ENCODE data around the gene ZSCAN18.

DNA sequence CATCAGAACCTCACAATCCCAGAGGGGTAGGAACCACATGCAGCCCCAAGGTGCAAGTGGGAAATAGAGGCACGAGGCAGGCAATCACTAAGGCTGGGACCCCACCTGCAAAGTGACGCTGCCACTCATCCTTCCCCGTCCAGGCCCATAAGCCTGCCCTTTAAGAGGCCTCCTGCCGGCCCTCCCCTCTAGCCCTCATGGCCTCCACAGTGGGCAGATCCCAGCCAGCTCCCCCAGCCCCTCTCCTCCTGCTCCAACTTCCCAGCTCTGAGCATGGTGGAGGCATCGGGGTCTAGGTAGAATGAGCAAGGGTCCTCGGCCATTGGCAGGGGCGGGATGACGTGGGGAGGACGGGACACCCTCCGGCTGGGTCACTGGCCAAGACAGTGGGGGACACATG is 2.7 kb downstream of the ZSCAN18 start:
- TF ChIP-seq, protein P1, sequence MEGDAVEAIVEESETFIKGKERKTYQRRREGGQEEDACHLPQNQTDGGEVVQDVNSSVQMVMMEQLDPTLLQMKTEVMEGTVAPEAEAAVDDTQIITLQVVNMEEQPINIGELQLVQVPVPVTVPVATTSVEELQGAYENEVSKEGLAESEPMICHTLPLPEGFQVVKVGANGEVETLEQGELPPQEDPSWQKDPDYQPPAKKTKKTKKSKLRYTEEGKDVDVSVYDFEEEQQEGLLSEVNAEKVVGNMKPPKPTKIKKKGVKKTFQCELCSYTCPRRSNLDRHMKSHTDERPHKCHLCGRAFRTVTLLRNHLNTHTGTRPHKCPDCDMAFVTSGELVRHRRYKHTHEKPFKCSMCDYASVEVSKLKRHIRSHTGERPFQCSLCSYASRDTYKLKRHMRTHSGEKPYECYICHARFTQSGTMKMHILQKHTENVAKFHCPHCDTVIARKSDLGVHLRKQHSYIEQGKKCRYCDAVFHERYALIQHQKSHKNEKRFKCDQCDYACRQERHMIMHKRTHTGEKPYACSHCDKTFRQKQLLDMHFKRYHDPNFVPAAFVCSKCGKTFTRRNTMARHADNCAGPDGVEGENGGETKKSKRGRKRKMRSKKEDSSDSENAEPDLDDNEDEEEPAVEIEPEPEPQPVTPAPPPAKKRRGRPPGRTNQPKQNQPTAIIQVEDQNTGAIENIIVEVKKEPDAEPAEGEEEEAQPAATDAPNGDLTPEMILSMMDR (IDR thresholded peaks at IDR 0.05) = no peak
- TF ChIP-seq POLR2A (IDR thresholded peaks at IDR 0.05) (no peak), EP300 (IDR thresholded peaks at IDR 0.05; ENCODE audit: low read depth) (no peak), POLR2AphosphoS5 (IDR thresholded peaks at IDR 0.05) (no peak)
